ENCODE data around the gene GNA12.

The GNA12 gene

DNA sequence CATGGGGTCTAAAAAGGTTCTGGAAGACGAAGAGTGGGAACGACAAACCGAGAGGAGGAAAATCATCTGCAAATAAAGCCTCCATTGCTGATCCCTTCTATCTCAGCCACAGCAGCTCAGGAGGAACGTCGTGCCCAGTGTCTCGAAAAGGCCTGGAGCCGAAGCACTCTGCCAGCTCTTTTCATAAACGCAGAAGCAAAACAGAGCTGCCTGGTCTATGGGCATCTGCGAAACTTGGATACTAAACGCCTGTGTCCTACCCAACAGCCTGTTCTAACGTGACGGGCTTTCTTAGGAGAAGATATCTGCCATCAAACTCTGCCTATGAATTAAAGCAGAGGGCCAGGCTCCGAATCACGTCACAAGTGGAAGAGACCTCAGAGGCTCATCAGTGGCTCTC lies 68.7 kb downstream of the GNA12 start:
- Histone ChIP-seq H3K27me3 (ENCODE audit: insufficient read depth, low read length, poor library complexity) (no peaks in the 10 kb centered on the region), H3K9ac (ENCODE audit: low read depth, low read length) (no peak overlapping the region)
- ATAC-seq (ENCODE audit: insufficient read depth, low read depth) = no peak

DNA sequence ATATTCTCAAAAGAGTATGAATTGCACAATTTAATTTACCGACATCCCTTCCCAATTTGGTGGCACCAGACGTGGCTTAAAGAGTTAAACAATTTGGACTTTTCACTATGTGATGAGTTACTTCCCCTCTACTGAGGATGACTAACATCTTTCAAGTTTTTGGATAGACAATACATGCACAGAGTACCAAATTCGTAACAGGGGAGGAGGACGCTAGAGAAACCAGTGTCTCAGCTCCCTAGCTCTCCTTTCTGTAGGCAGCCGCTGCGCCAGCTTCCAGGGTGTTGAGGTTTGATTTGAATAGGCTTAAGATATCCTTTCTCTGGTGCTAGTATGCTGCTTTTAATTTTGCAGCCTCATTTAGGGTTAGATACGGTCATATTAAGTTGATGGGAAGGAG lies 69.2 kb downstream of the GNA12 start:
- H3K9me3 ChIP-seq (ENCODE audit: insufficient read depth, low read length, severe bottlenecking) = no peaks in the 10 kb centered on the region
- H3K4me1 ChIP-seq (ENCODE audit: insufficient read depth, low read length) = no peaks in the 10 kb centered on the region
- no peaks in the 10 kb centered on the region for H3K27me3 ChIP-seq (ENCODE audit: insufficient read depth, low read length, poor library complexity)
- H4K20me1 ChIP-seq (ENCODE audit: insufficient read depth, low read length) = no peaks in the 10 kb centered on the region
- H2AFZ ChIP-seq (ENCODE audit: low read depth, low read length) = no peak overlapping the region
- H3K4me2 ChIP-seq (ENCODE audit: insufficient read depth, low read length) = no peak overlapping the region
- H3K36me3 ChIP-seq (ENCODE audit: insufficient read depth, low read length) = peaks cover 3% of the 10 kb centered on the region; the same call in 1 of the 2 replicates
- no peaks in the 10 kb centered on the region for H3K79me2 ChIP-seq (ENCODE audit: insufficient read depth, low read length)
- DNase-seq (no peak), ATAC-seq (ENCODE audit: insufficient read depth, low read depth) (no peak)
- H3K4me3 ChIP-seq (ENCODE audit: low read depth in 1 of 2, low read length in 2 of 2) = no peak overlapping the region
- no peak for TF ChIP-seq EZH2 (IDR thresholded peaks at IDR 0.05; ENCODE audit: borderline replicate concordance, low read depth, low read length, severe bottlenecking)
- TF ChIP-seq, protein P1, sequence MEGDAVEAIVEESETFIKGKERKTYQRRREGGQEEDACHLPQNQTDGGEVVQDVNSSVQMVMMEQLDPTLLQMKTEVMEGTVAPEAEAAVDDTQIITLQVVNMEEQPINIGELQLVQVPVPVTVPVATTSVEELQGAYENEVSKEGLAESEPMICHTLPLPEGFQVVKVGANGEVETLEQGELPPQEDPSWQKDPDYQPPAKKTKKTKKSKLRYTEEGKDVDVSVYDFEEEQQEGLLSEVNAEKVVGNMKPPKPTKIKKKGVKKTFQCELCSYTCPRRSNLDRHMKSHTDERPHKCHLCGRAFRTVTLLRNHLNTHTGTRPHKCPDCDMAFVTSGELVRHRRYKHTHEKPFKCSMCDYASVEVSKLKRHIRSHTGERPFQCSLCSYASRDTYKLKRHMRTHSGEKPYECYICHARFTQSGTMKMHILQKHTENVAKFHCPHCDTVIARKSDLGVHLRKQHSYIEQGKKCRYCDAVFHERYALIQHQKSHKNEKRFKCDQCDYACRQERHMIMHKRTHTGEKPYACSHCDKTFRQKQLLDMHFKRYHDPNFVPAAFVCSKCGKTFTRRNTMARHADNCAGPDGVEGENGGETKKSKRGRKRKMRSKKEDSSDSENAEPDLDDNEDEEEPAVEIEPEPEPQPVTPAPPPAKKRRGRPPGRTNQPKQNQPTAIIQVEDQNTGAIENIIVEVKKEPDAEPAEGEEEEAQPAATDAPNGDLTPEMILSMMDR (IDR thresholded peaks at IDR 0.05; ENCODE audit: borderline replicate concordance, extremely low read depth, low read length, poor library complexity, severe bottlenecking) = no peak
- H3K27ac ChIP-seq (ENCODE audit: low read length) = no peak overlapping the region
- H3K9ac ChIP-seq (ENCODE audit: low read depth, low read length) = no peak overlapping the region

More for the DNA sequence above, 68.7 kb downstream of the GNA12 start:
- Histone ChIP-seq H3K27ac (ENCODE audit: low read length) (no peak overlapping the region), H2AFZ (ENCODE audit: low read depth, low read length) (no peak overlapping the region), H3K4me1 (ENCODE audit: insufficient read depth, low read length) (no peaks in the 10 kb centered on the region), H4K20me1 (ENCODE audit: insufficient read depth, low read length) (no peaks in the 10 kb centered on the region), H3K4me2 (ENCODE audit: insufficient read depth, low read length) (no peak overlapping the region), H3K4me3 (ENCODE audit: low read depth in 1 of 2, low read length in 2 of 2) (no peak overlapping the region), H3K9me3 (ENCODE audit: insufficient read depth, low read length, severe bottlenecking) (no peaks in the 10 kb centered on the region), H3K79me2 (ENCODE audit: insufficient read depth, low read length) (no peaks in the 10 kb centered on the region), H3K36me3 (ENCODE audit: insufficient read depth, low read length) (peaks cover 3% of the 10 kb centered on the region; the same call in 1 of the 2 replicates)
- TF ChIP-seq, protein P1 (IDR thresholded peaks at IDR 0.05; ENCODE audit: borderline replicate concordance, extremely low read depth, low read length, poor library complexity, severe bottlenecking) = no peak
- DNase-seq = no peak

DNA sequence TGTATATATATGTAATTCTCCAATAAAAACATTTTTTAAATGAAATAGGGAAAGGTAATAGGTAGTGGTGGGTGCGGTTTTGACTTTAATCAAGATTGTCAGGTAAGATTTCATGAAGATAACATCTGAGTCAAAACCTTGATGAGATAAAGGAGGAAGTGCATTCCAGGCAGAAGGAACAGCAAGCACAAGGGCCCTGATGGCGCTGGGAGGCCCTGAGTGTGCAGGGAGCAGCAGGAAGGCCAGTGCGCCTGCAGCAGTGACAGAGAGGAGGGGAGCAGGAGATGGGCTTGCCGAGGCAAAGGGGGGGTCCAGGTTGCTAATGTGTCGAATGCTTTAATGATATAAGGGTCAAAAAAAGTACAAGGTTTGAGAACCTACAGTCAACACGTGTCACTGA lies 69.8 kb downstream of the GNA12 start:
- Histone ChIP-seq H2AFZ (ENCODE audit: low read depth, low read length) (no peak overlapping the region), H4K20me1 (ENCODE audit: insufficient read depth, low read length) (no peaks in the 10 kb centered on the region), H3K79me2 (ENCODE audit: insufficient read depth, low read length) (no peaks in the 10 kb centered on the region), H3K4me2 (ENCODE audit: insufficient read depth, low read length) (no peak overlapping the region), H3K9ac (ENCODE audit: low read depth, low read length) (no peak overlapping the region), H3K9me3 (ENCODE audit: insufficient read depth, low read length, severe bottlenecking) (no peaks in the 10 kb centered on the region), H3K27me3 (ENCODE audit: insufficient read depth, low read length, poor library complexity) (no peaks in the 10 kb centered on the region), H3K27ac (ENCODE audit: low read length) (no peak overlapping the region), H3K36me3 (ENCODE audit: insufficient read depth, low read length) (peaks cover 3% of the 10 kb centered on the region; the same call in 1 of the 2 replicates), H3K4me1 (ENCODE audit: insufficient read depth, low read length) (no peaks in the 10 kb centered on the region), H3K4me3 (ENCODE audit: low read depth in 1 of 2, low read length in 2 of 2) (no peak overlapping the region)
- ATAC-seq (ENCODE audit: insufficient read depth, low read depth) (no peak), DNase-seq (no peak)
- TF ChIP-seq, protein P1 (IDR thresholded peaks at IDR 0.05; ENCODE audit: borderline replicate concordance, extremely low read depth, low read length, poor library complexity, severe bottlenecking) = no peak
- no peak for TF ChIP-seq EZH2 (IDR thresholded peaks at IDR 0.05; ENCODE audit: borderline replicate concordance, low read depth, low read length, severe bottlenecking)

DNA sequence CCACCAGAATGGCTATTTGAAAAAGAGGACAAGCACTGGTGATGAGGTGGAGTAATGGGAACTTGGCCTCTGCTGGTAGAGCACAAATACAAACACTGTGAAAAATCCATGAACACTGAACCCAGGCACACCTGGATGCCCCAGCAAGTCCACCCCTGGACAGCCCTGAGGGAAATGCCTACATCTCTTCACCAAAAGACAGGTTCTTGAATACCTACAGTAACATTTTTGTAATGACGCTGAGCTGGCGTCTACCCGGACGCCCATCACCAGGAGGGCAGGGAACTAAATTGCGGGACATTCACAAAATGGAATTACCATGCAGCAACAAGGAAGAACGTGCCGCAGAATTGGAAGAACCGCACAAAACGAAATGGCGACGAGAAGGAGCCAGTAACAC lies 70.5 kb downstream of the GNA12 start:
- Histone ChIP-seq H2AFZ (ENCODE audit: low read depth, low read length) (no peak overlapping the region), H3K4me1 (ENCODE audit: insufficient read depth, low read length) (no peaks in the 10 kb centered on the region), H3K27ac (ENCODE audit: low read length) (no peak overlapping the region), H3K79me2 (ENCODE audit: insufficient read depth, low read length) (no peaks in the 10 kb centered on the region), H3K4me3 (ENCODE audit: low read depth in 1 of 2, low read length in 2 of 2) (no peak overlapping the region), H3K9ac (ENCODE audit: low read depth, low read length) (no peak overlapping the region), H3K27me3 (ENCODE audit: insufficient read depth, low read length, poor library complexity) (no peaks in the 10 kb centered on the region), H4K20me1 (ENCODE audit: insufficient read depth, low read length) (no peaks in the 10 kb centered on the region), H3K4me2 (ENCODE audit: insufficient read depth, low read length) (no peak overlapping the region), H3K9me3 (ENCODE audit: insufficient read depth, low read length, severe bottlenecking) (no peaks in the 10 kb centered on the region), H3K36me3 (ENCODE audit: insufficient read depth, low read length) (peaks cover 3% of the 10 kb centered on the region; the same call in 1 of the 2 replicates)
- TF ChIP-seq EZH2 (IDR thresholded peaks at IDR 0.05; ENCODE audit: borderline replicate concordance, low read depth, low read length, severe bottlenecking) = no peak
- TF ChIP-seq, protein P1 (IDR thresholded peaks at IDR 0.05; ENCODE audit: borderline replicate concordance, extremely low read depth, low read length, poor library complexity, severe bottlenecking) = no peak
- DNase-seq (no peak), ATAC-seq (ENCODE audit: insufficient read depth, low read depth) (no peak)

All from DND-41 (cell line).